ENCODE measurements around the gene PRDM10.
"Not testable (repeated sequence)": the region's sequence is repeated elsewhere in the genome, so short reads cannot be mapped to it uniquely, and the experiment has no call there.

PRDM10 gene

DNA sequence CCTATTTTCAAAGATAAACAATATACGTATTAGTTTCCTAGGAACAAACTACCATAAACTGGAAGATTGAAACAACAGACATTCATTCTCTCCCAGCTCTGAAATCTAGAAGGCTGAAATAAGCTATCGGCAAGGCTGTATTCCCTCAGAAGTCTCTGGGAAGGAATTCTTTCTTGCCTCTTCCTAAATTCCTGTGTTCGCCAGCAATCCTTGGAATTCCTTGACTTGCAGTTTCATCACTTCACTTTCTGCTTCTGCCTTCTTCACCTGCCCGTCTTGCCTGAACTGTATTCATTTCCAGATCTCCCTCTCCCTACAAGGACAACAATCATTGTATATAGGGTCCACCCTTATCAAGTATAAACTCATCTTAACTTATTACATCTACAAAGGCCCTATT is 17.7 kb upstream of the PRDM10 start:
- DNase-seq (ENCODE audit: low read depth in 2 of 2) = peak in 1 of 2 donors; percentile 32
- TF ChIP-seq, protein P1, sequence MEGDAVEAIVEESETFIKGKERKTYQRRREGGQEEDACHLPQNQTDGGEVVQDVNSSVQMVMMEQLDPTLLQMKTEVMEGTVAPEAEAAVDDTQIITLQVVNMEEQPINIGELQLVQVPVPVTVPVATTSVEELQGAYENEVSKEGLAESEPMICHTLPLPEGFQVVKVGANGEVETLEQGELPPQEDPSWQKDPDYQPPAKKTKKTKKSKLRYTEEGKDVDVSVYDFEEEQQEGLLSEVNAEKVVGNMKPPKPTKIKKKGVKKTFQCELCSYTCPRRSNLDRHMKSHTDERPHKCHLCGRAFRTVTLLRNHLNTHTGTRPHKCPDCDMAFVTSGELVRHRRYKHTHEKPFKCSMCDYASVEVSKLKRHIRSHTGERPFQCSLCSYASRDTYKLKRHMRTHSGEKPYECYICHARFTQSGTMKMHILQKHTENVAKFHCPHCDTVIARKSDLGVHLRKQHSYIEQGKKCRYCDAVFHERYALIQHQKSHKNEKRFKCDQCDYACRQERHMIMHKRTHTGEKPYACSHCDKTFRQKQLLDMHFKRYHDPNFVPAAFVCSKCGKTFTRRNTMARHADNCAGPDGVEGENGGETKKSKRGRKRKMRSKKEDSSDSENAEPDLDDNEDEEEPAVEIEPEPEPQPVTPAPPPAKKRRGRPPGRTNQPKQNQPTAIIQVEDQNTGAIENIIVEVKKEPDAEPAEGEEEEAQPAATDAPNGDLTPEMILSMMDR (IDR thresholded peaks at IDR 0.05; ENCODE audit: low read depth, low read length) = no peak
- H3K4me3 ChIP-seq (replicated peaks in 1 of 2; ENCODE audit: low read depth in 2 of 2, low read length in 2 of 2) = no peak overlapping the region

DNA sequence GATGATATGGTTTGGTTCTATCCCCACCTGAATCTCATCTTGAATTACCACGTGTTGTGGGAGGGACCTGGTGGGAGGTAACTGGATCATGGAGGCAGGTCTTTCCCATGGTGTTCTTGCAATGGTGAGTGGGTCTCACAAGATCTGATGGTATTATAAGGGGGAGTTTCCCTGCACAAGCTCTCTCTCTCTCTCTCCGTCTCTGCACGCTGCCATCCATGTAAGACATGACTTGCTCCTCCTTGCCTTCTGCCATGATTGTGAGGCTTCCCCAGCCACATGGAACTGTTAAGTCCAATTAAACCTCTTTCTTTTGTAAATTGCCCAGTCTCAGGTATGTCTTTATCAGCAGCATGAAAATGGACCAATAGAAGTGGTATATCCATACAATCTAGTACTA is 13.2 kb upstream of the PRDM10 start:
- DNase-seq (ENCODE audit: low read depth in 2 of 2); H3K4me3 ChIP-seq (replicated peaks in 1 of 2; ENCODE audit: low read depth in 2 of 2, low read length in 2 of 2): not testable (repeated sequence)

DNA sequence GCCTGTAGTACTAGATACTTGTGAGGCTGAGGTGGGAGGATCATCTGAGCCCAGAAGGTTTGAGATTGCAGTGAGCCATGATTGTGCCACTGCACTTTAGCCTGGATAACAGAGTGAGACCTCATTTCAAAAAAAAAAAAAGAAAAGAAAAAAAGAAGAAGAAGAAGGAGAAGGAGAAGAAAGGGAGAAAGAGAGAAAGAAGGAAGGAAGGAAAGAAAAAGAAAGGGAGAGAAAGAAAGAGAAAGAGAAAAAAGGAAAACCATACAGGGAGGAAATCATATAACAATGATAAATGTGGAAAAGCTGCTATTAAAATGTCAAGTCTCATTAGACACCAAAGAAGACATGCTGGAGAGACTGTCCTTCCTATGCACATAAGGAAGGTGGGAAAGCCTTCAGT is 5.7 kb upstream of the PRDM10 start:
- no peak overlapping the region for H3K4me3 ChIP-seq (replicated peaks in 1 of 2; ENCODE audit: low read depth in 2 of 2, low read length in 2 of 2)
- TF ChIP-seq, protein P1 (IDR thresholded peaks at IDR 0.05; ENCODE audit: low read depth, low read length) = no peak

GRCh38 chr11:130006929-130007328 is 4.3 kb upstream of the PRDM10 start:
- no peak for DNase-seq (ENCODE audit: low read depth in 2 of 2)
- TF ChIP-seq, protein P1 (IDR thresholded peaks at IDR 0.05; ENCODE audit: low read depth, low read length) = no peak
- no peak overlapping the region for H3K4me3 ChIP-seq (replicated peaks in 1 of 2; ENCODE audit: low read depth in 2 of 2, low read length in 2 of 2)

More for the DNA sequence above, 5.7 kb upstream of the PRDM10 start:
- DNase-seq (ENCODE audit: low read depth in 2 of 2) = no peak

- TF ChIP-seq, protein P1 (IDR thresholded peaks at IDR 0.05; ENCODE audit: low read depth, low read length) = no peak
- H3K4me3 ChIP-seq (replicated peaks in 1 of 2; ENCODE audit: low read depth in 2 of 2, low read length in 2 of 2) = peak overlapping the region; percentile 62 to 74
- no peak for DNase-seq (ENCODE audit: low read depth in 2 of 2)
These were observed 1.0 kb upstream of the PRDM10 start for GRCh38 chr11:130003717-130004001.

- peak overlapping the region; percentile 62 to 74 for H3K4me3 ChIP-seq (replicated peaks in 1 of 2; ENCODE audit: low read depth in 2 of 2, low read length in 2 of 2)
- TF ChIP-seq, protein P1 (IDR thresholded peaks at IDR 0.05; ENCODE audit: low read depth, low read length) = no peak
- DNase-seq (ENCODE audit: low read depth in 2 of 2) = peak; percentile 98 to 99
These were observed 446 bp upstream of the PRDM10 start for GRCh38 chr11:130002846-130003716.

GRCh38 chr11:130001461-130002351 is 929 bp downstream of the PRDM10 start:
- TF ChIP-seq, protein P1 (IDR thresholded peaks at IDR 0.05; ENCODE audit: low read depth, low read length) = no peak
- peak; percentile 28 to 45 for DNase-seq (ENCODE audit: low read depth in 2 of 2)
- peak overlapping the region; percentile 62 to 74 for H3K4me3 ChIP-seq (replicated peaks in 1 of 2; ENCODE audit: low read depth in 2 of 2, low read length in 2 of 2)
